Glomerular visceral epithelial cell (primary cell): ENCODE measurements around the gene CCR5.

Experiments
- DNase-seq: peaks from one replicate; pipeline ENCODE4 v3.0.0-alpha.2; 2016; ENCODE audit errors: extremely low spot score

Gene CCR5

GRCh38 chr3:46358466-46358865 lies 12.3 kb upstream of the CCR5 start:
- no peak for DNase-seq

GRCh38 chr3:46359733-46360493 lies 10.8 kb upstream of the CCR5 start:
- DNase-seq: peak; percentile 4

DNA sequence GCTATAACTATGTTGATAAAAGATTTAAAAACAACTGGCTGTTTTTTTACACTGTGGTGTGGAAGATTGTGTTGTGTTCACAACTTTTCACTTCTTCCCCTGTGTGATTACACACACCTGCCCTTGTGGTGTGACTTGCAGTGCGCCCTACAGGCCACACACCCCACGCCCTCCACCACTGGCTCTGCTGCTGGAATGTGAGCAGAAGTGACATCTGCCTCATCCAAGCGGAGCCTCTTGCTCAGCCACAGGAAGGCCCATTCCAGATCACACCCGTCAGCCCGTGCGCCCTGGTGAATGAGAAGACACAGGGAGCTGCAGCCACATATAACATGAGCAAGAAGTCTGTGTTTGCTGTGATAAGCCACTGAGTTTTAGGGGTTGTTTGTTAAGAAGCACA lies 9.8 kb upstream of the CCR5 start:
- DNase-seq: no peak

DNA sequence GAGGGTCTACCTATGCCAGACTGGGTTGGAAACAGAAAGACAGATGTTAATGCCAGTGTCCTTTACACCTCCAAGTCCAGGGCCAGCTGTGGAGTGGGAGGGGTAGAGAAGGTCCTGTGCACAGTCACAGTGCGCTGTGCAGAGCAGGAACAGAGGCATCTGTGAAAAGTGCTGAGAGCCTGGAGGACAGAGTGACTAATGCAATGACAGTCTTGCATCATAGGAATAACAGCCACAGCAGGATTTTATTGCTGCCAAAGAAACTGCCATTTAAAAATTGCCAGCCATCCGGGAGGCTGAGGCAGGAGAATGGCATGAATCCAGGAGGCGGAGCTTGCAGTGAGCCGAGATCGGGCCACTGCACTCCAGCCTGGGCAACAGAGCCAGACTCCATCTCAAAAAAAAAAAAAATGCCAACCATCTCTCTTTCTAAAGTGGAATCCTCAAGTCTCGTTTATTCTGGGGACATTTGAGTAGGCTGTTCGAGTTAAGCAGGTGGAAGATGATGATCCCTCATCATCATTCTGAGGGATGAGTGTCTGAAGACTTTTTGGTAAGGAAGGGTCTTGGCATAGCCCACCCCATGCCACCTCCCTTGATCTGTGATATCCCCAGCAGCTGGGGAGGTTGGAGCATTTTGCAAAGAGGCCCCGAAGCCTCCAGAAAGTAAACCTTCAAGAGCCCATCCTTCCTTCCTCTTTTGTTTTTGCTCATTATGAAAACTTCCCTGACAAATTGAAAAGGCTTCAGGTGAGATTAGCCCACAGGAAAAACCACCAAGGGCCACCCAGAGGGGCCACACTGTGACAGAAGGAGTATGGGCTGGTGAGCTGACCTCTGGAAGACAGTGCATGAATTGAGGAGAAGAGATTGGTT lies 9.1 kb upstream of the CCR5 start:
- no peak for DNase-seq

- no peak for DNase-seq
These were observed 5.7 kb upstream of the CCR5 start for GRCh38 chr3:46365041-46365440.

GRCh38 chr3:46365737-46366524 lies 4.8 kb upstream of the CCR5 start:
- no peak for DNase-seq

GRCh38 chr3:46367811-46368210 lies 2.9 kb upstream of the CCR5 start:
- DNase-seq: no peak

- DNase-seq: no peak
These were observed 2.2 kb upstream of the CCR5 start for GRCh38 chr3:46368569-46368968.

DNA sequence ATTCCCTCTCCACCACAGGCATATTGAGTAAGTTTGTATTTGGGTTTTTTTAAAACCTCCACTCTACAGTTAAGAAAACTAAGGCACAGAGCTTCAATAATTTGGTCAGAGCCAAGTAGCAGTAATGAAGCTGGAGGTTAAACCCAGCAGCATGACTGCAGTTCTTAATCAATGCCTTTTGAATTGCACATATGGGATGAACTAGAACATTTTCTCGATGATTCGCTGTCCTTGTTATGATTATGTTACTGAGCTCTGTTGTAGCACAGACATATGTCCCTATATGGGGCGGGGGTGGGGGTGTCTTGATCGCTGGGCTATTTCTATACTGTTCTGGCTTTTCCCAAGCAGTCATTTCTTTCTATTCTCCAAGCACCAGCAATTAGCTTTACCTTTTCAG lies 1.6 kb upstream of the CCR5 start:
- no peak for DNase-seq

DNA sequence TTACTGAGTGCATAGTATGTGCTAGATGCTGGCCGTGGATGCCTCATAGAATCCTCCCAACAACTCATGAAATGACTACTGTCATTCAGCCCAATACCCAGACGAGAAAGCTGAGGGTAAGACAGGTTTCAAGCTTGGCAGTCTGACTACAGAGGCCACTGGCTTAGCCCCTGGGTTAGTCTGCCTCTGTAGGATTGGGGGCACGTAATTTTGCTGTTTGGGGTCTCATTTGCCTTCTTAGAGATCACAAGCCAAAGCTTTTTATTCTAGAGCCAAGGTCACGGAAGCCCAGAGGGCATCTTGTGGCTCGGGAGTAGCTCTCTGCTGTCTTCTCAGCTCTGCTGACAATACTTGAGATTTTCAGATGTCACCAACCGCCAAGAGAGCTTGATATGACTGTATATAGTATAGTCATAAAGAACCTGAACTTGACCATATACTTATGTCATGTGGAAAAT lies 1.0 kb upstream of the CCR5 start:
- DNase-seq: no peak

- no peak for DNase-seq
These were observed 984 bp downstream of the CCR5 start for GRCh38 chr3:46371519-46372340.

- DNase-seq: no peak
These were observed 2.0 kb downstream of the CCR5 start for GRCh38 chr3:46372492-46373359.

GRCh38 chr3:46374755-46375154 lies 4.0 kb downstream of the CCR5 start:
- DNase-seq: no peak

- DNase-seq: no peak
These were observed 4.5 kb downstream of the CCR5 start for GRCh38 chr3:46375218-46375617.

DNA sequence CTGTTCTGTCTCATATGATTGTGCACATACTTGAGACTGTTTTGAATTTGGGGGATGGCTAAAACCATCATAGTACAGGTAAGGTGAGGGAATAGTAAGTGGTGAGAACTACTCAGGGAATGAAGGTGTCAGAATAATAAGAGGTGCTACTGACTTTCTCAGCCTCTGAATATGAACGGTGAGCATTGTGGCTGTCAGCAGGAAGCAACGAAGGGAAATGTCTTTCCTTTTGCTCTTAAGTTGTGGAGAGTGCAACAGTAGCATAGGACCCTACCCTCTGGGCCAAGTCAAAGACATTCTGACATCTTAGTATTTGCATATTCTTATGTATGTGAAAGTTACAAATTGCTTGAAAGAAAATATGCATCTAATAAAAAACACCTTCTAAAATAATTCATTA lies 5.1 kb downstream of the CCR5 start:
- DNase-seq: no peak

DNA sequence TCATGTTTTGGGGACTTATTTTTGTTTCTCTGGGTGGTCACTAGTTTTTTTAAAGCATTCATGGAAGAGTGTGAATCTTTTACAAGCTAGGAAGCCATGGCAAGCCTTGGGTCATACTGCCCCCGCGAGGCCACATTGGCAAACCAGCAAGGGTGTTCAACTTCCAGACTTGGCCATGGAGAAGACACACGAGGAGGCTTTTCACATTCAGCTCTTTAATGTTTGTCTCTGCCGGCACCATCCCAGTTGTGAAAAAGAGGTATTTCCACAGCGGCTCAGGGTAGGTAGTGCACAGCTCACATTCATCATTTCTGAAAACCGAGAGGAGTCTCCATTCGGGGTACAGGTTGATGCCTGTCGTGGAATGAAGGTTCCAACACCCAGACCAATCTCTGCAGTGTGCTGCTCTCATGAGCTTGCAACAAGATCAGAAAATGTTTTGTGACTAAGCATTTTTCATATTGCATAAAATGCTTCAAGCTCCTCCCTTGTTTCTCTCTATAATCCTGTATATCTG lies 7.7 kb downstream of the CCR5 start:
- DNase-seq: peak; percentile 30

GRCh38 chr3:46380471-46381221 lies 9.9 kb downstream of the CCR5 start:
- DNase-seq: no peak

DNA sequence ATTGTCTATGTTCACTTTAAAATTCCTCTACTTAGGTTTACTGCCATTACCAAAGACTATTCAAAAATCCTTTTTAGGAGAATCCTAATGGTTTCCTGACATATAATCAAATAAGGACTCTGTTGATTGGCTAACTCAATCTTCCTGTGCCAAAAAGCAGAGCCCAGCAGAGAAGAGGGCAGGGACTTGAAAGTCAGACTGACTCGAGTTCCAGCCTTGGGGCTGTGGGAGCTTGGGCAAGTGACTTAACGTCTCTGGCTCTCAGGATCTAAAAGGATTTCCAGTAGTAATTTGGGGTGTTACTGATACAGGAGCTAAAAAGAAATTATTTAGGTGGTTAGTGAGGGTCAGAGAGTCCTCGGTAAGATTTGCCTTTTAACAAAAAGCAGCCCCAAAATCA lies 10.9 kb downstream of the CCR5 start:
- DNase-seq: no peak

- no peak for DNase-seq
These were observed 12.6 kb downstream of the CCR5 start for GRCh38 chr3:46383211-46383950.
